Islet precursor cell (in vitro differentiated cells): ENCODE measurements around the gene PPM1A.

Experiments used
- DNase-seq: peaks from one replicate; pipeline ENCODE4 v3.0.0-alpha.2; 2018

PPM1A gene

GRCh38 chr14:60229614-60230013 is 19.4 kb upstream of the PPM1A start:
- no peak for DNase-seq

- no peak for DNase-seq
These were observed 16.8 kb upstream of the PPM1A start for GRCh38 chr14:60232185-60232584.

GRCh38 chr14:60233251-60233650 is 15.8 kb upstream of the PPM1A start:
- no peak for DNase-seq

GRCh38 chr14:60233891-60234290 is 15.1 kb upstream of the PPM1A start:
- no peak for DNase-seq

GRCh38 chr14:60235440-60235839 is 13.6 kb upstream of the PPM1A start:
- no peak for DNase-seq

- no peak for DNase-seq
These were observed 10.1 kb upstream of the PPM1A start for GRCh38 chr14:60238955-60239354.

- DNase-seq, result no peak
These were observed 8.7 kb upstream of the PPM1A start for GRCh38 chr14:60240139-60240856.

- DNase-seq, result no peak
These were observed 7.9 kb upstream of the PPM1A start for GRCh38 chr14:60241091-60241490.

GRCh38 chr14:60242429-60242828 is 6.6 kb upstream of the PPM1A start:
- no peak for DNase-seq

- no peak for DNase-seq
These were observed 3.4 kb upstream of the PPM1A start for GRCh38 chr14:60245380-60246177.

GRCh38 chr14:60247994-60248696 is 876 bp upstream of the PPM1A start:
- peak; percentile 96 for DNase-seq

GRCh38 chr14:60249321-60250256 is 568 bp downstream of the PPM1A start:
- peak; percentile 93 for DNase-seq

- DNase-seq, result no peak
These were observed 1.4 kb downstream of the PPM1A start for GRCh38 chr14:60250257-60251035.

GRCh38 chr14:60251877-60252276 is 2.9 kb downstream of the PPM1A start:
- DNase-seq, result no peak

- DNase-seq, result no peak
These were observed 3.6 kb downstream of the PPM1A start for GRCh38 chr14:60252630-60253029.

GRCh38 chr14:60253649-60254048 is 4.6 kb downstream of the PPM1A start:
- no peak for DNase-seq

- DNase-seq, result no peak
These were observed 5.2 kb downstream of the PPM1A start for GRCh38 chr14:60254176-60254575.

- DNase-seq, result no peak
These were observed 8.8 kb downstream of the PPM1A start for GRCh38 chr14:60257865-60258264.

- DNase-seq, result no peak
These were observed 16.1 kb downstream of the PPM1A start for GRCh38 chr14:60265163-60265562.

GRCh38 chr14:60266021-60266937 is 17.3 kb downstream of the PPM1A start:
- DNase-seq, result no peak

GRCh38 chr14:60272177-60272576 is 23.2 kb downstream of the PPM1A start:
- no peak for DNase-seq
